Kidney epithelial cell (primary cell): ENCODE measurements around the gene PTGFR. TPM values are rescaled to one million over a fixed set of nuclear protein-coding genes. Genes with fewer than 3 reads are reported as not detected.

Experiments used
- DNase-seq: peaks from one replicate; pipeline ENCODE4 v3.0.0-alpha.2; 2010; ENCODE audit warnings: low read depth
- H3K27me3 ChIP-seq: 2 replicates; pipeline ENCODE4 v1.6.0; 2011; ENCODE audit warnings: low read length; ENCODE audit not compliant: control insufficient read depth, insufficient read depth
- H3K36me3 ChIP-seq: 2 replicates; pipeline ENCODE4 v1.5.1; 2011; ENCODE audit warnings: low read length; ENCODE audit not compliant: control insufficient read depth, insufficient read depth
- H3K4me3 ChIP-seq: 2 replicates; pipeline ENCODE4 v1.5.1; 2011; ENCODE audit warnings: low read depth, mild to moderate bottlenecking, control low read depth, low read length
- CTCF ChIP-seq: IDR thresholded peaks from 2 replicates; pipeline ENCODE4 v1.5.1; 2011; ENCODE audit warnings: mild to moderate bottlenecking, moderate library complexity, low read length, control low read depth, inconsistent platforms; ENCODE audit not compliant: insufficient read depth, poor library complexity, severe bottlenecking
- total RNA-seq: library from RNA; depleted of rRNA; stranded (reverse); fragments of >200 nt; gene quantifications from 2 replicates; pipeline ENCODE4 v1.2.3, GENCODE V29; 2015

The PTGFR gene
- total RNA-seq, 1 donor from 2014 or later: 0.38 TPM

GRCh38 chr1:78553859-78554258, 63.1 kb downstream of the PTGFR start:
- TF ChIP-seq CTCF: peak; percentile 8
- Histone ChIP-seq H3K36me3 (no peaks in the 10 kb centered on the region), H3K27me3 (no peaks in the 10 kb centered on the region), H3K4me3 (no peak overlapping the region)
- DNase-seq: no peak

- Histone ChIP-seq H3K27me3 (no peaks in the 10 kb centered on the region), H3K4me3 (no peak overlapping the region), H3K36me3 (no peaks in the 10 kb centered on the region)
- no peak for DNase-seq
- no peak for TF ChIP-seq CTCF
These were observed 64.1 kb downstream of the PTGFR start for GRCh38 chr1:78554840-78555239.

- TF ChIP-seq CTCF: no peak
- Histone ChIP-seq H3K36me3 (no peaks in the 10 kb centered on the region), H3K27me3 (no peaks in the 10 kb centered on the region), H3K4me3 (no peak overlapping the region)
- DNase-seq: no peak
These were observed 68.9 kb downstream of the PTGFR start for GRCh38 chr1:78559680-78560079.

GRCh38 chr1:78560811-78561210, 70.0 kb downstream of the PTGFR start:
- H3K27me3 ChIP-seq: no peaks in the 10 kb centered on the region
- DNase-seq: no peak
- H3K4me3 ChIP-seq: no peak overlapping the region
- no peaks in the 10 kb centered on the region for H3K36me3 ChIP-seq
- TF ChIP-seq CTCF: no peak

- Histone ChIP-seq H3K36me3 (no peaks in the 10 kb centered on the region), H3K4me3 (no peak overlapping the region), H3K27me3 (no peaks in the 10 kb centered on the region)
- TF ChIP-seq CTCF: no peak
- DNase-seq: no peak
These were observed 71.1 kb downstream of the PTGFR start for GRCh38 chr1:78561856-78562255.

- no peak overlapping the region for H3K4me3 ChIP-seq
- DNase-seq: no peak
- no peak for TF ChIP-seq CTCF
- no peaks in the 10 kb centered on the region for H3K27me3 ChIP-seq
- H3K36me3 ChIP-seq: no peaks in the 10 kb centered on the region
These were observed 74.6 kb downstream of the PTGFR start for GRCh38 chr1:78565393-78565792.
